ENCODE measurements around the gene WFDC10A. TPM values are rescaled to one million over a fixed set of nuclear protein-coding genes. Genes with fewer than 3 reads are reported as not detected.

Gene WFDC10A
- not detected in 2 replicates for total RNA-seq

DNA sequence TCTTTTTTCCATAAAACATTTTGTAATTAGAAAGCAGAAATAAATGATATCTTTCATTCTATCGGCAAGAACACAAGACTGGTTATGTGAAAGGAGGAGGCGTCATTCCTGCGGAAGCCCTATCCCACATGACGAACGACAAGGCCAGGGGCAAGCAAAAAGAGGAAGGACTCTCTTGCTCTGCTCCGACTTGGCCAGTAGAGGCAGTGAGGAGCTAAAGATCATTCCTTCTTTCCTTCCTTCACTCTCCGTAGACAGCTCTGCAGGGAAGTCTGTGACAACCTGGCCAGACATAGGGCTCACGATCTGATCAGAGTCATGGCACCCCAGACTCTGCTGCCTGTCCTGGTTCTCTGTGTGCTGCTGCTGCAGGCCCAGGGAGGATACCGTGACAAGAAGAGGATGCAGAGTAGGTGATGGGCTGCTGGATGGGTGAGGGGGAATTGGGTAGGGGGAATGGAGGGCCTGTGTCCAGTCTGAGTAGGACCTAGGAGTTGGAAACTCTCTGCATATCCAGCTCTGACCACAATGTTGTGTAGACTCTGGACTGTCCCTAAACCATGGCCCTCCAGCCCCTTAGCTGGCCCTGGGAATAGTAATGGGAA is at the start of gene WFDC10A:
WFDC10A (plus strand) TSS at position 244 of the 605 bp plus-strand sequence; CDS start at position 319, 75 bp downstream.

DNA sequence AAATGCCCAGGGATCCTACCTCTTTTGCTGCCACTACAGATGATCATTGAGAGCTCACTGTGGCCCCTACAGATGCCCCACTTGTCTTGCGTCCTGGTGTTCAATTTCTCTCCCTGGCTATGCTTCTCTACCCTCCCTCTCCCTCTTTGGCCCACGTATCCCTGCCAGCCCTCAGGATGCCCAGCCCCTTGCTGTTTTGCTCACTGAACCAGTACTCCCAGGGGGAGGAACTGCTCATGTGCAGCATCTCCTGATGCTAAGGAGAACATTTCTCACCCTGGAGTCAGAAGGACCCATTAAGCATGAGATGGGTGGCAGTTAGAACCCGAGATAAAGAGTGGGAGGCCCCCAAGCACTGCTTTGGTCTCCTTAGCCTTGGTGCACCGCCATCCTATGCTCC is 1.6 kb downstream of the WFDC10A start, which contains the start of gene WFDC9:
WFDC9 (minus strand) TSS at position 101 of the 400 bp plus-strand sequence. CDS start 21,103 bp downstream, outside the sequence.

DNA sequence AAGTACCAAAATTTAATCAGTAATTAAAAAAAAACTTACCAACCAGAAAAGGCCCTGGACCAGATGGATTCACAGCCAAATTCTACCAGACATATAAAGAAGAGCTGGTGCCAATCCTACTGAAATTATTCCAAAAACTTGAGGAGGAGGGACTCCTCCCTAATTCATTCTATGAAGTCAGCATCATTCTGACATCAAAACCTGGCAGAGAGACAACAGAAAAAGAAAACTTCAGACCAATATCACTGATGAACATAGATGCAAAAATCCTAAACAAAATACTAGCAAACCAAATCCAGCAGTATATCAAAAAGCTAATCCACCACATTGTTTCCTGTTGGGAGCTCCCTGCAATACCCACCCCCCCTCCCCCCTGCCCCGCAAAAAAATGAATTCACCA is 40.6 kb downstream of the WFDC10A start, which contains the start of gene WFDC11:
WFDC11 (minus strand) TSS at position 101 of the 400 bp plus-strand sequence. CDS start 19,639 bp downstream, outside the sequence.

Other genes starting within 250 kb of the WFDC10A start
- gene DBNDD2, start 221.4 kb upstream of the WFDC10A start, total RNA-seq = 2.6 and 3.9 TPM in 2 replicates
- 26.5 and 56.1 TPM in 2 replicates for gene PIGT, start 213.6 kb upstream of the WFDC10A start, total RNA-seq
- not detected in 2 replicates for gene WFDC2, start 160.0 kb upstream of the WFDC10A start, total RNA-seq
- gene SPINT3, start 114.1 kb upstream of the WFDC10A start, total RNA-seq = not detected in 2 replicates
- not detected in 2 replicates for gene WFDC6, start 90.3 kb upstream of the WFDC10A start, total RNA-seq
- not detected in 2 replicates for gene EPPIN, start 82.3 kb upstream of the WFDC10A start, total RNA-seq
- gene WFDC8, start 50.5 kb upstream of the WFDC10A start, total RNA-seq = not detected in 2 replicates
- gene WFDC9, start 1.5 kb downstream of the WFDC10A start, total RNA-seq = not detected in 2 replicates
- gene WFDC11, start 40.5 kb downstream of the WFDC10A start, total RNA-seq = not detected in 2 replicates
- not detected in 2 replicates for gene WFDC13, start 72.3 kb downstream of the WFDC10A start, total RNA-seq
- gene WFDC10B, start 75.3 kb downstream of the WFDC10A start, total RNA-seq = not detected in 2 replicates
- gene SPINT4, start 92.6 kb downstream of the WFDC10A start, total RNA-seq = not detected in 2 replicates
- gene WFDC3, start 162.1 kb downstream of the WFDC10A start, total RNA-seq = 0.33 and 0.58 TPM in 2 replicates
- 10.6 and 17.5 TPM in 2 replicates for gene DNTTIP1, start 162.2 kb downstream of the WFDC10A start, total RNA-seq
- 3.0 and 27.8 TPM in 2 replicates for gene UBE2C, start 182.9 kb downstream of the WFDC10A start, total RNA-seq
- gene TNNC2, start 197.6 kb downstream of the WFDC10A start, total RNA-seq = 1.0 and 2.2 TPM in 2 replicates
- gene SNX21, start 204.1 kb downstream of the WFDC10A start, total RNA-seq = 153 and 201 TPM in 2 replicates
- 42.7 and 44.1 TPM in 2 replicates for gene ACOT8, start 227.7 kb downstream of the WFDC10A start, total RNA-seq
- 6.8 and 9.1 TPM in 2 replicates for gene ZSWIM3, start 227.9 kb downstream of the WFDC10A start, total RNA-seq

Data from smooth muscle cell of trachea (primary cell).